Measurements from ENCODE around the gene YAP1.

Gene YAP1

DNA sequence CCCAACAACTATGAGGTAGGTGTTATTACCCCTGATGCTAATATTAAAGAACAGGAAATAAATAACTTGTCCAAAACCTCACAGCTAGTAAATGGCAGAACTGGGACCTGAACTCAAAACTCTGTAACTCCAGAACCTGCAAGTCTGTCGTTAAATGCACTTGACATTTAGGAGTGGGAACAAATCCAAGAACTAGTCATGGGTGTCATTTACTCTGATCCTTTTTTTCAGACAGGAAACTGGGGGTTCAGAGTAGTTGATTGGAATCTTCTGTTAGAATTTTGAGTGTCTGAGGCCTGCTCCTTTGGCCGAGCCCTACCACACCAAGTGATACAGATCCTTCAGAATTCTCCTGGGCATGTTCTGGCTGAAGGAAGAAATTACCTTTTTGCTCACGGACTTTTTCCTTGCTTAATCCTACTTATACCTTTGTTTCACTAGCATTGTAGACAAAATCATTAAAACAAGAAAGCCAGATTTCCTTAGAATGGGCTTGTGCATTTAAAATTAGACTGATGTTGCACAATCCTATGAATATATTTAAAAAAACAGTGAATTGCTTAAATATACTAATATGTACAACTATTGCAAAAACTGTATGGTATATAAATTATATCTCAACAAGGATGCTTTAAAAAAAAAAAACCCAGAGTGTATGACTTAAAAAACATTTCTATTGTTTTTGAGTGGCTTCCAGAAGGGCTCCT lies 1.4 kb upstream of the YAP1 start:
- Histone ChIP-seq H3K9me3 (ENCODE audit: control insufficient read depth, insufficient read depth, low read depth, low read length) (no peaks in the 10 kb centered on the region), H3K4me3 (ENCODE audit: low read depth, low read length) (no peak overlapping the region), H3K4me1 (ENCODE audit: control insufficient read depth, insufficient read depth, low read length) (no peaks in the 10 kb centered on the region), H3K36me3 (ENCODE audit: control insufficient read depth in 2 of 2, insufficient read depth in 1 of 2, low read length in 2 of 2) (no peaks in the 10 kb centered on the region), H3K27ac (ENCODE audit: extremely low read depth, low read depth, low read length) (no peak overlapping the region)
- no peak for TF ChIP-seq MZF1 (tag by site-specific recombination; IDR thresholded peaks at IDR 0.05; ENCODE audit: borderline replicate concordance)
- peak; percentile 47; the same call in 1 of the 2 replicates for TF ChIP-seq ZNF600 (tag by site-specific recombination; IDR thresholded peaks at IDR 0.05)
- POLR2A ChIA-PET, result no interaction called here
- CTCF ChIA-PET, result interaction anchor here (0.6 kb wide), 1 partner anchor 169 kb away, joined by 7 read pairs; no protein-coding TSS in a partner anchor

DNA sequence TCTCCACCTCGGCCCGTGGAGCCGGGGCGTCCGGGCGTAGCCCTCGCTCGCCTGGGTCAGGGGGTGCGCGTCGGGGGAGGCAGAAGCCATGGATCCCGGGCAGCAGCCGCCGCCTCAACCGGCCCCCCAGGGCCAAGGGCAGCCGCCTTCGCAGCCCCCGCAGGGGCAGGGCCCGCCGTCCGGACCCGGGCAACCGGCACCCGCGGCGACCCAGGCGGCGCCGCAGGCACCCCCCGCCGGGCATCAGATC lies 439 bp downstream of the YAP1 start:
- Histone ChIP-seq H3K4me1 (ENCODE audit: control insufficient read depth, insufficient read depth, low read length) (peaks cover 7% of the 10 kb centered on the region; the same call in 1 of the 2 replicates), H3K4me3 (ENCODE audit: low read depth, low read length) (peak overlapping the region; percentile 97), H3K9me3 (ENCODE audit: control insufficient read depth, insufficient read depth, low read depth, low read length) (no peaks in the 10 kb centered on the region), H3K36me3 (ENCODE audit: control insufficient read depth in 2 of 2, insufficient read depth in 1 of 2, low read length in 2 of 2) (no peaks in the 10 kb centered on the region), H3K27ac (ENCODE audit: extremely low read depth, low read depth, low read length) (peak overlapping the region; percentile 92)
- ChIA-PET POLR2A (interaction anchor here (0.6 to 1.0 kb wide), 4 partner anchors 9 to 159 kb away, joined by 3 to 6 read pairs (median 4); no protein-coding TSS in a partner anchor), CTCF (interaction anchor here (0.9 kb wide), 1 partner anchor 158 kb away, joined by 3 read pairs; no protein-coding TSS in a partner anchor)
- TF ChIP-seq ZSCAN16 (tag by site-specific recombination; IDR thresholded peaks at IDR 0.05) (no peak), ZNF148 (tag by site-specific recombination; IDR thresholded peaks at IDR 0.05; ENCODE audit: borderline replicate concordance) (no peak), ZNF175 (tag by site-specific recombination; IDR thresholded peaks at IDR 0.05) (no peak), ZNF843 (tag by site-specific recombination; IDR thresholded peaks at IDR 0.05) (no peak), ZNF354C (tag by site-specific recombination; IDR thresholded peaks at IDR 0.05; ENCODE audit: borderline replicate concordance, low read depth) (no peak), ZNF660 (tag by site-specific recombination; IDR thresholded peaks at IDR 0.05) (no peak), TRIM28 (IDR thresholded peaks at IDR 0.05; ENCODE audit: borderline replicate concordance, low read length) (no peak), SCRT1 (tag by site-specific recombination; IDR thresholded peaks at IDR 0.05; ENCODE audit: borderline replicate concordance) (no peak), ZNF114 (tag by site-specific recombination; IDR thresholded peaks at IDR 0.05) (no peak), ZBTB21 (tag by site-specific recombination; IDR thresholded peaks at IDR 0.05) (no peak)

GRCh38 chr11:102111011-102111786 lies 952 bp downstream of the YAP1 start:
- Histone ChIP-seq H3K9me3 (ENCODE audit: control insufficient read depth, insufficient read depth, low read depth, low read length) (no peaks in the 10 kb centered on the region), H3K27ac (ENCODE audit: extremely low read depth, low read depth, low read length) (peak overlapping the region; percentile 92), H3K36me3 (ENCODE audit: control insufficient read depth in 2 of 2, insufficient read depth in 1 of 2, low read length in 2 of 2) (no peaks in the 10 kb centered on the region), H3K4me3 (ENCODE audit: low read depth, low read length) (peak overlapping the region; percentile 97), H3K4me1 (ENCODE audit: control insufficient read depth, insufficient read depth, low read length) (peaks cover 7% of the 10 kb centered on the region; the same call in 1 of the 2 replicates)
- ChIA-PET POLR2A (interaction anchor here (0.6 to 1.0 kb wide), 4 partner anchors 9 to 159 kb away, joined by 3 to 6 read pairs (median 4); no protein-coding TSS in a partner anchor), CTCF (interaction anchor here (0.9 kb wide), 1 partner anchor 158 kb away, joined by 3 read pairs; no protein-coding TSS in a partner anchor)
- TF ChIP-seq, protein P1, sequence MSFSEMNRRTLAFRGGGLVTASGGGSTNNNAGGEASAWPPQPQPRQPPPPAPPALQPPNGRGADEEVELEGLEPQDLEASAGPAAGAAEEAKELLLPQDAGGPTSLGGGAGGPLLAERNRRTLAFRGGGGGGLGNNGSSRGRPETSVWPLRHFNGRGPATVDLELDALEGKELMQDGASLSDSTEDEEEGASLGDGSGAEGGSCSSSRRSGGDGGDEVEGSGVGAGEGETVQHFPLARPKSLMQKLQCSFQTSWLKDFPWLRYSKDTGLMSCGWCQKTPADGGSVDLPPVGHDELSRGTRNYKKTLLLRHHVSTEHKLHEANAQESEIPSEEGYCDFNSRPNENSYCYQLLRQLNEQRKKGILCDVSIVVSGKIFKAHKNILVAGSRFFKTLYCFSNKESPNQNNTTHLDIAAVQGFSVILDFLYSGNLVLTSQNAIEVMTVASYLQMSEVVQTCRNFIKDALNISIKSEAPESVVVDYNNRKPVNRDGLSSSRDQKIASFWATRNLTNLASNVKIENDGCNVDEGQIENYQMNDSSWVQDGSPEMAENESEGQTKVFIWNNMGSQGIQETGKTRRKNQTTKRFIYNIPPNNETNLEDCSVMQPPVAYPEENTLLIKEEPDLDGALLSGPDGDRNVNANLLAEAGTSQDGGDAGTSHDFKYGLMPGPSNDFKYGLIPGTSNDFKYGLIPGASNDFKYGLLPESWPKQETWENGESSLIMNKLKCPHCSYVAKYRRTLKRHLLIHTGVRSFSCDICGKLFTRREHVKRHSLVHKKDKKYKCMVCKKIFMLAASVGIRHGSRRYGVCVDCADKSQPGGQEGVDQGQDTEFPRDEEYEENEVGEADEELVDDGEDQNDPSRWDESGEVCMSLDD (tag by site-specific recombination; IDR thresholded peaks at IDR 0.05), result peak; percentile 43; the same call in 1 of the 2 replicates
- TF ChIP-seq FEZF1 (tag by site-specific recombination; IDR thresholded peaks at IDR 0.05) (peak; percentile 78), GFI1B (tag by site-specific recombination; IDR thresholded peaks at IDR 0.05) (0 out of 2 replicates have a peak, but pooled peaks have one; percentile 62), BCL11B (tag by site-specific recombination; IDR thresholded peaks at IDR 0.05; ENCODE audit: low read depth) (peak; percentile 27; the same call in 1 of the 2 replicates), EGR2 (tag by site-specific recombination; IDR thresholded peaks at IDR 0.05; ENCODE audit: low read depth) (peak; percentile 70), GLIS2 (tag by site-specific recombination; IDR thresholded peaks at IDR 0.05) (peak; percentile 77), KLF10 (tag by site-specific recombination; IDR thresholded peaks at IDR 0.05) (peak; percentile 59; the same call in 1 of the 2 replicates), MEIS1 (CRISPR knock-in tag; IDR thresholded peaks at IDR 0.05; ENCODE audit: borderline replicate concordance) (0 out of 2 replicates have a peak, but pooled peaks have one; percentile 22), ZNF341 (tag by site-specific recombination; IDR thresholded peaks at IDR 0.05; ENCODE audit: low read depth) (peak; percentile 71), ZNF837 (tag by site-specific recombination; IDR thresholded peaks at IDR 0.05) (no peak), ZBTB20 (tag by site-specific recombination; IDR thresholded peaks at IDR 0.05) (no peak)
- TF ChIP-seq, protein P2, sequence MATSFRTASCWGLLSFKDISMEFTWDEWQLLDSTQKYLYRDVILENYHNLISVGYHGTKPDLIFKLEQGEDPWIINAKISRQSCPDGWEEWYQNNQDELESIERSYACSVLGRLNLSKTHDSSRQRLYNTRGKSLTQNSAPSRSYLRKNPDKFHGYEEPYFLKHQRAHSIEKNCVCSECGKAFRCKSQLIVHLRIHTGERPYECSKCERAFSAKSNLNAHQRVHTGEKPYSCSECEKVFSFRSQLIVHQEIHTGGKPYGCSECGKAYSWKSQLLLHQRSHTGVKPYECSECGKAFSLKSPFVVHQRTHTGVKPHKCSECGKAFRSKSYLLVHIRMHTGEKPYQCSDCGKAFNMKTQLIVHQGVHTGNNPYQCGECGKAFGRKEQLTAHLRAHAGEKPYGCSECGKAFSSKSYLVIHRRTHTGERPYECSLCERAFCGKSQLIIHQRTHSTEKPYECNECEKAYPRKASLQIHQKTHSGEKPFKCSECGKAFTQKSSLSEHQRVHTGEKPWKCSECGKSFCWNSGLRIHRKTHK (tag by site-specific recombination; IDR thresholded peaks at IDR 0.05), result no peak

Data from HEK293 (cell line).